Stimulated activated CD4-positive, alpha-beta T cell treated with anti-CD3 and anti-CD28 coated beads, Interleukin-15, amount 100 ng/mL, for 48 hours (primary cell): Measurements from ENCODE around the gene AGPAT2.
"Not testable (repeated sequence)": the region's sequence is repeated elsewhere in the genome, so short reads cannot be mapped to it uniquely, and the experiment has no call there.

ENCODE experiments used
- DNase-seq, 2 donors: peaks; one replicate each; pipeline ENCODE4 v3.0.0-alpha.2; 2020; ENCODE audit warnings: low read depth in 2 of 2

The AGPAT2 gene

DNA sequence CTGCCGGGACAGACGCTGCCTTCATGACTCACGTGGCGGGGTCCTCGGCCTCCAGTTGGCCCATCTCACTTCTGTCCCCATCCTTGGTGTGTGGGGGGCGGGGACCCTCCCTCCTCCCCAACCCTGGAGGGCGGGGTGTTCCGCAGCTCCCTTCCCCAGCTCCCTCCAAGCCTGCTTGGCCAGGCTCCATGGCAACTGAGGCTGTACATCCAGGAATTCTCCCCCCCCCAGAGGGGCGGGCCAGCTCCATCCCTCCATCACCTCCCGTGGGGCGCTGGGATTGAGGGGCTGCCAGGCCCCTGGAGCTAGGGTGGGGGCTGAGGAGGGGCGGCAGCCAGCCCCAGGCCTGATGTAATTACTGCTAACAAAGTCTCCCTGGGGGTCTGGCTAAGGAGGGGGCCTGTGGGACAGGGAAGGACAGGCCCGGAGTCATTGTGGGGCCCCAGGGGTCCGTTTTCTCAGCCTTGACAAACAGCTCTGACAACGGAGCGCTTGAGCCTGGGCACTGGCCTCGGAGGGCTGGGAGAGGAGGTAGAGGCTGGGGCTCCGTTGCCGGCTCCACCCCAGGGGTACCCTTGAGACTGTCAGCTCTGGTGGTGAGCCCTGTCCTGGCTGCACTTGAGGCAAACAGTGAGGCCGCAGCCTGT lies 33.1 kb upstream of the AGPAT2 start:
- no peak for DNase-seq

DNA sequence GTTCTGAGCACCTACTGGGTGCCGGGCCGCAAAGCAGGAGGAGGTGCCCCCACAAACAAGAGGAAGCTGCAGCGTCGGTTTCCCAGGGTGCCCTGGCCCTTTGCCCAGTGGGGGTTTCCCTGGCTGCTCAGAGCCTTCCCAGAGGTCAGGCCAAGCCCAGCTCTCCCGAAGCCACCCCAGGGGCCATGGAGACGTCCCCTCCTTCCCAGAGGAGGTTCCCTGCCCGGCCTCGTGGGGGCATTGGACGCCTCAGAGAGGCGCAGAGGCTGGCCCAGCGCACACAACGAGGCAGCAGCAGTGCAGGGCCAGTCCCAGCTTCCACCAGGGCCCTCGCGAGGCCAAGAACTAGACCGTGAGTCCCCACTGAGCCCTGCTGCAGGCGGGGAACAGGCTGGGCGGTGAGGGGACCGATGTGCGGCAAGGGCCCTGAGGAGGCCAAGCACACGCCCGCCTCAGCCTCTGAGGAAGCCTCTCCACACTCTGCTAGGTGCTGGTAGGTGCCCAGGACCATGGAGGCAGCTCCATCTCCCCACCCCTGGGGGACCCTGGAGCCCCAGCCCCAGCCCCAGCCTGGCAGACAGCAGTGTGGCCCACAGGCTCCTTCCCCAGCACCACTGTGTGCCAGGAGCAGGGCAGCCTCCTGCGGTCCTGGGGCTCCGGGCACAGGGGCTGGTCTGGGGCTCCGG lies 32.1 kb upstream of the AGPAT2 start:
- DNase-seq, result no peak

DNA sequence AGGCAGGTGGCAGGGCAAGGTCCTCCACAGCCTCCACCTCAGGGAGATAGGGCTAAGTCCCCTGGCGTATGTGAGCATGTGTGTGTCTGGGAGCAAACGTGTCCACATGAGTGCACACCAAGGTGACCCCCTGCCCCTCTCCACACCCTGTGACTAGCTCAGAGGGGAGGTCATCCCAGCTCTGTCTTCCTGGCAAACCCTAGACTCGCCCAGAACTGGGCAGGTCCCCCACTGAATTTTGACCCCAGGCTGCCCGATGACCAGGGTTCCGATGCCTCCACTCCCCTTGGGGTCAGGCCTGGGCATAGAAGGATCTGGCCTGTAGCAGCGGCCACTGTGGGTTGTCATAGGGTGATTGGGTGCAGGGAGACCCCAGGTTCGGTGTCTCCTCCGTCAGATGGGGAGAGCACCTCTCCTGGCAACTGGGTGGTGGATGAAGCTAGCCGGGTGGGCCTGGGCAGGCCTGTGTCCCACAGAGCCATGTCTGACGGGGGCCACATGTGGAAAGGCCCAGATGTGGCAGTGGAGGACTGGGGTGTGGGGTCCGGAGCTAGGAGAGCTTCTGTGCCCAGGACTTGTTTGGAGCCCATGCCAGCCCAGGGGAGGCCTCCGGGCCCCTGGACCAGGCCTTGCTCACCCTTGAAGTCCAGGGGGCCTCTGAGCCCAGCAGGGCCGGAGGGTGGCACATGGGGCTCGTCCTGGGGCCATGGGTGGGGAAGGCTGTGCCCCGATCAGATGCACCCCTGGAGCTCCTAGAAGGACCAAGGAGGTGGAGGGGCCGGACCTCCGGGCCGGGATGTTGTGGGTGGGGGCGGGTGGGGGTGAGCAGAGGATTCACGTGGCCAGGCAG lies 31.3 kb upstream of the AGPAT2 start:
- DNase-seq, result no peak

DNA sequence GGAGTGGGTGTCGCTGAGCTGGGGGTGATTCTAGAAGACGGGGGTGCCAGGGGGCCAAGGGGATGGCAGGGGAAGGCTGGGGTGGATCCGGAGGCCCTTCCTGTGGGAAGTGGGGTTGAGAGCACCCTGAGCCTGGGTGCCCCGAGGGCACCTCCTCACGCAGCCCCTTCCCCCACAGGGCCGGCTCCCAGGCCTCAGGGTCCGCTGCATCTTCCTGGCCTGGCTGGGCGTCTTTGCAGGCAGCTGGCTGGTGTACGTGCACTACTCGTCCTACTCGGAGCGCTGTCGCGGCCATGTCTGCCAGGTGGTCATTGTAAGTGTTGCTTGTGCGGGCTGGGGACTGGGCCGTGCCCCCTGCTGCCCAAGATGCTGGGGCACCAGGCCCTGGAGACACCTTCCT lies 30.1 kb upstream of the AGPAT2 start:
- no peak for DNase-seq

DNA sequence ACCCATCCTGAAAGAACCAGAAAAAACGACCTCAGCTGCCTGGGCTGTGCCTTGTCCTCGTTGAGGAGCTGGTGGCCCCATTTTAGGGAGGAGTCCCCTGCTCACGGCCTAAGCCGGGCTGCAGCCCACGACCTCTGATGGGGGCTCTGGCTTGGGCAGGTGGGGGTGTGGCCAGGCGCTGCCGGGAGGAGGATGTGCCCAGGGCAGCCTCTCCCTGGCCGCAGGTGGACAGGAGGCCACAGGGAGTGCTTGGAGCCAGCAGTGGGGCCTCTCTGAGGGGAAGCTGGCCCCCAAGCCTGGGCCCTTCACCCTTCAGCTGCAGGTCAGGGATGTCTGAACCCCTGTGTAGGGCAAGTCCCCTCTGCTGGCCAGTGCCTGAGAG lies 27.6 kb upstream of the AGPAT2 start:
- DNase-seq, result no peak

DNA sequence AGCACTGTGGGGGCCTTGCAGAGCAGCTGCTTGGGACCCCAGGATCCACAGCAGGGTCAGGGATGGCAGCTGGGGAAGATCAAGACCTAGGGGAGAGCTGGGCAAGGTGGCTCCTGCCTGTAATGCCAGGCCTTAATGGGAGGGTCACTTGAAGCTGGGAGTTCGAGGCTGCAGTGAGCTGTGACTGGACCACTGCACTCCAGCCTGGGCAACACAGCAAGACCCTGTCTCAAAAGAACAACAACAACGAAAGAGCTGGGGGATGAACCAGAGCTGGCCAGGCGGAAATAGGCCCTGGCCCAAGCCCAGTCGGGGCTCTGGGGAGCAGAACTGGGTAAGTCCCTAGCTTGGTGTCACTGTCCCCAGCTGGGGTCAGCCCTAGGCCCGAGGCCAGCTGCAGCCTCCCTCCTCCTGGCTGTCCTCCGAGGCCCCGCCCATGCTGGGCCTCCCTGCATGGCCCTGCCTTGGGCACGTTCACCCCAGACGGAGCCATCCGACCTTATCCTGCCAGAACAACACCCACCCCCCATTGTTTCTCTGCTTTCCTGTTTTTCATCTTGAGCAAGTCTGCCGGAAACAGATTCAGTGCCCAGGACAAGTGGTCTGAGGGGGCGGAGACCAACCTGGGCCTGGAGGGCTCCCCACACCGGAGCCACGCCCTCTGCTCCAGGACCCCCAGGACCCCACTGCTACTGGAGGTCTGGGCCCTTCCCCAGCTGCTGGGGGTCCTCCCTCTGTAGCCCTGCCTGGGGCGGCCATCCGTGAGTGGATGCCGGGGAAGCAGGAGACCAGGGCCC lies 27.0 kb upstream of the AGPAT2 start:
- no peak for DNase-seq

DNA sequence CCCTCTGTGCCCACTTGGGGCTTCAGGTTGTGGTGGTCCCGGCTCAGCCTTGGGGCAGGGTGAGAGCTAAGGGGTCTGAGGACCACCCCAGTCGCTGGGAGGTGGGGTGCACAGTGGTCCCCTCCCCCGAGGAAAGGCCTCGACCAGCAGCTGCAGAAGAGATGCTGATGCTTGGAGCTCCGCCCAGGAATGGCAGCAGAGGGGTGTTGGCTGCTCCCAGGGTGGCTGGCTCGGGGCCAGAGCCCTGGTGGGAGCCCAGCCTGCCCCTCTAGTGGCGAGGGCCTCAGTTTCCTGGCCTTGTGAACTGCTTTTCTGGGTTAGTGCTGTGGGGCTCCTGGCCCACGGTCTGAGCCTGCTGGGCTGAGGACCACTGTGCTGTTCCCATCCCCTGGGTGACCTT lies 26.3 kb upstream of the AGPAT2 start:
- DNase-seq, result no peak

DNA sequence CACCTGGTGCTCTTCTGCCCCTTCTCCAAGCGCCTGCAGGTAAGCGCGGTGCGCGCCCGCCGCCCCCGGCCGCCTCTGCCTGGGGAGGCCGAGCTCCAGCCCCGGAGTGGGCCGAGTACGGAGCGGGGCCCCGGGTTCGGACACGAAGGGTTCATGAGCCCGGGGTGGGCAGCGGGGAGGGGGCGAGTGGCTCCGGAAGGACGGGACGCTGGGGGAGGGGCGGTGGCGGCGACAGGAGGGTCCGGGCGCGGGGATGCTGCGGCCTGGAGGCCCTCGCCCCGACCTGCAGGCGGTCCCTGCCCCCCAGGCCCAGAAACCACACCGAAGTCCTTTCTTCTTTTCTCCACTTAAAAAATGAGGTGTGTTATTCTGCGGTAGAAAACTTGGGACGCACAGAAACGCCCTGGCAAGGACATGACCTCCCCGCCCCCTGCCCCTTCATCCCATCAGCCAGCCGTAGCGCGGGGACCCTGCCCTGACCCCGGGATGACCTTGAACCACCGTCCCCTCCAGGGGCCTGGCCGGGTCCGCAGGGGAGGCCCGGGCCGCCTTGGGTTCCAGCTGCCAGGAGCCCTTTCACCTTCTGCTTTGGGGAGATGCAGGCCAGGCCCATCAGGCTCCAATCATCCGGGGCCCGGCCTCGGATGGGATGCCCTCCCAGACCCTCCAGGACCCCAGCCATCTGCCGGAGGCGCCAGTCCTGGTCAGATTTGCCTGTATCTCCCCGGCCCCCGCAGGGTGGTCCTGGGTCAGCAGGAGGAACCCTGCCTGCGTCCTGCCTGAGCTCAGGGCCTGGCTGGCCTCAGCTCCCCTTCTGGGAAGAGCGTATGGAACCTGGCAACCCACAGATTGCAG lies 25.7 kb upstream of the AGPAT2 start:
- no peak for DNase-seq

DNA sequence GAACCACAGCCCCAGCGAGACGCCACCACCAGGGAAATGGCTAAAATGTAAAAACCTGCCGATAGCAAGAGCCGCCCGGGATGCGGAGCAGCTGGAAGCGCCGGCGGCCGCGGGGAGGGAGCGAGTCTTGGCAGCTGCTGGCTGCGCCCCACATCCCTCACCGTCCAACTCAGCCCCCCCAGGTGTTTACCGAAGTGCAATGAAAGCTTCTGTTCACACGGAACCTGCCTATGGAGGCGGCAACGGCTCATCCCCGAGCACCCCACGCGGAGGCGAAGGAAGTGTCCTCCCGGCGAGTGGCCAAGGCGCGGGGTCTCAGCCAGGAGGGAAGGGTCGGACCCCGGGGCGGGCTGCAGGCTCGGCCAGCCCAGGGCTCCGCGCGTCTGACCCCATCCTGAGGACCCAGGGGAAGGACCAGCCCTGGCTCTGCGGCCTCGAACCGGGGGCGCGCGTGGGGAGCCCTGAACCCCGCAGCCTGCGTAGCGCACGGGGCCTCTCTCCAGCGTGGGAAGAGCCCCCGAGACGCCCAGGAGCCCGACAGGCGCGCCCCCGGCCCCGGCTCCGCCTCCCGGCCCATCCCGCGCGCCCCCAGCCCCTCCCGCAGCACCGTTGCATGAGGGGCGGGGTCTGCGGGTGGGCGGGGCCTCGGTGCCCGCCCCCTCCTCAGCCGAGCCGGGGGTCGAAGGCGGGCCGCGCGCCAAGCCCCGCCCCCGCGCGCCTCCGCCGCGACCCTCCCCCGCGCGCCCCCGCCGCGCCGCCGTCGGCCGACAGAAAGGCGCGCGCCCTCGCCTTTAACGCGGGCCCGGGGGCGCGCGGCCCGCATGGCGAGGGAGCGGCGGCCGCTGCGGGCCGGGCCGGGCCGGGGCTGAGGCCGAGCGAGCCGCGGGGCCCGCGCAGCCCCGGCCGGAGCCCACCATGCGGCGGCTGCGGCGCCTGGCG lies 24.8 kb upstream of the AGPAT2 start, which contains the start of gene DIPK1B:
Gene DIPK1B (plus strand): TSS at position 822 of the 939 bp plus-strand sequence. CDS start 94 bp downstream, at position 916.
- DNase-seq, result no peak

DNA sequence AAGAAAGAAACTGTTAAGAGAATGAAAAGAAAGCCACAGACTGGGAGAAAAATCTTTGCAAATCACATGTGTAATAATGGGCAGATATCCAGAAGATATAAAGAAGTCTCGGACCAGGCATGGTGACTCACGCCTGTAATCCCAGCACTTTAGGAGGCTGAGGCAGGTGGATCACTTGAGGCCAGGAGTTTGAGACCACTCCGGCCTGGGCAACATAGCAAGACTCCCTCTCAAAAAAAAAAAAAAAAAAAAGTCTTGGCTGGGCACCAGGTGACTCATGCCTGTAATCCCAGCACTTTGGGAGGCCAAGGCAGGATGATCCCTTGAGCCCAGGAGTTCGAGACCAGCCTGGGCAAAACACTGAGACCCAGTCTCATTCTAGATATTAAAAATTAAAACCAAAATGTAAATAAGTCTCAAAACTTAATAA lies 24.0 kb upstream of the AGPAT2 start:
- not testable (repeated sequence) for DNase-seq

DNA sequence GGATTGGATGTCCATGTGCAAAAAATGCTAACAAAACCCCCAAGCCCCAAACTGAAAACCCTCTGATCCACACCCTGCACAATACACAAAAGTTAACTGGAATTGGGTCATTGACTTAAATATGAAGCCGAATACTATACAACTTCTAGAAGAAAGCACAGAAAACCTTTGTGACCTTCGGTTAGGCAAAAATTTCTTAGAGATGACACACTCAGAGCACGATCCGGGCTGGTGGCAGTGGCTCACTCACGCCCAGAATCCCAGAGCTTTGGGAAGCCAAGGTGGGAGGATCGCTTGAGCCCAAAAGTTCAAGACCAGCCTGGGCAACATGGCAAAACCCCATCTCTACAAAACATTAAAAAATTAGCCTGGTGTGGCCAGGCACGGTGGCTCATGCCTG lies 23.3 kb upstream of the AGPAT2 start:
- no peak for DNase-seq

DNA sequence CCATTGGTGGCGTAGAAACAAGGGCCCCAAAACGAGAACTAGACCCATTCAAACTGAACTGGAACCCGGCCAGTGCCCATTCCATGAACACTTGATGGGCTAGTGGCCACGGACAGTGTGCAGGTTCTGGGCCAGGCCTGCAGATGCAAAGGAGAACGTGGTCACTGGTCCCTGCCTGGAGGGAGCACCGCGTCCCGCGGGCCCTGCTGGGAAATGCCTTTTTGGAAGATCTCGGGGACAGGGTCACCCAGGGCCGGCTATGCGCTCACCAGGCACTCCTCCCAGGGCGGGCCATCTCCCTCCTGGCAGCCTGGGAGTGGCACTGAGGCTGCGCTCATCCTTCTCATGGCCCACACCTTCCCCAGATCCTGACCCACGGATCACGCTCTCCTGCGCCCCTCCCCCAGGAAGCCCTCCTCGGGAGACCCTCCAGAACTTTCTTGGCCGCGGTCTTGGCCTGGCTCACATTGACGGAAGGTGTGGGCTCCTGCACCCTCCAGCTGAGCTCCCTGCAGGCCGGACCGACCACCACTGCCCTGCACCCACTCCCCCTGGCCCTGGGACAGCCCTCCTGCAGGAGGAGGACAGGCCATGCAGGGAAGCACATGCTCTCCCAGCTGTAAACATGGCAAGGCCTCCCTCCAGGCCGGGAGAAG lies 22.3 kb upstream of the AGPAT2 start:
- DNase-seq, result no peak

DNA sequence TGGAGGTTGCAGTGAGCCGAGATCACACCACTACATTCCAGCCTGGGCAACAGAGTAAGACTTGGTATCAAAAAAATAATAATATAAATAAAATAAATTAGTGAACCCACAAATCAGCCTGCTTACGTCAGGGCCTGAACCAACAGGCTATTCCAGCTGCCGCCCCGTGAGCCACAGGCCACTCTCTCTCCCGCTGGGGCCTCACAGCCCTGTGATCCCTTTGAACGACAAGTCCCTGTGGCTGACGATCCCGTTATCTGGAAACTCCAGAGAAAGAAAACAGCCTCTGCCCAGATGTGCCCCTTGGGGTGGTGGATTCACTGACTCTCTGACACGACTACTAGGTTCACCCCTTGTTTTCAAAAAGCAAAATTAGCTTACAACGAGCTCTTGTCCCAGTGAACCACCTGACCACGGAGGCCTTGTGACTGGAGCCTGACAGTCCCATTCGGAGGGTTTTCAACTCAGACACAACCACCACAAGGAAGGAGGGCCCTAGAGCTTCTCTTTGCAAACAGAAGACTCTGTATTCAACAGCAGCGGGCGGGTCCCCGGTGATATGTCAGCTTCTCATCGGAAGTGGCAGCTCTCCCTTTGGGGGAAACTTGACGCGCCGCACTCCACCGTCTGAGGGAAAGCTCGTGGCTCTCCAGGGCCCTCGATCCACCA lies 20.7 kb upstream of the AGPAT2 start:
- no peak for DNase-seq

DNA sequence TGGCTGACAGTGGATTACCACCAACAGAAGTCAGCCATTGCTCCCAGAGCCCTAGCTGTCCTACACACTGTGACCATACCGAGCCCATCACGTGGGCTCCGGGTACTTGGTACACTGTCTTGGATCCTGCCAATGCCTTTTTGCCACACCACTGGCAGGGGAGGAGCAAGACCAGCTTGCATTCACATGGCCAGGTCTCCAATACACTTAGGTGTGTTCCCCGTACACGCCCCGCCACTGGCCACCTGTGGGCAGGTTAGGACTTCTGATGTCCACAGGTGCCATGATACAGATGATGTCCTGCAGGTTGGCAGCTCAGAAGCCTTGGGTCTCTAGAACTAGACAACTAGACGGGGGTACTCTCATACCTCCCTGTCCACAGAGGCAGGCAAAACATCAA lies 19.8 kb upstream of the AGPAT2 start:
- no peak for DNase-seq

DNA sequence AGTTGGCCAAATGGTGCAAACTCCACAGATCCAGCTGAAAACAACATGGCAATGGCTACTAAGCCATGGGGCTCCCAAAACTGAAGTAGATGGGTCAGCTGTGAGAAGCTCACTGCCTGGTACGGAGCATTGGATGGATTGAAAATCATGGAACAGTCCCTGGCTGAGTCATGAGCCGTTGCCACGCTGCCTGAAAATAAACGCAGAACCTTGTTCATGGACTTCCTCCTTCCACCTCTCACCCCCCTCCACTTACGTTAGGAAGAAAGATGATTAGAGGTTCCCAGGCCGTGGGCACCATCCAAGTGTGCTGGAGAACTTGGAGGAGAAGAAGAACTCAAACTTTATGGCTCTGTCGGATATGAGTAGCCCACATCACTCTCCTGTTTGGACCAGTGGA lies 18.3 kb upstream of the AGPAT2 start:
- no peak for DNase-seq

DNA sequence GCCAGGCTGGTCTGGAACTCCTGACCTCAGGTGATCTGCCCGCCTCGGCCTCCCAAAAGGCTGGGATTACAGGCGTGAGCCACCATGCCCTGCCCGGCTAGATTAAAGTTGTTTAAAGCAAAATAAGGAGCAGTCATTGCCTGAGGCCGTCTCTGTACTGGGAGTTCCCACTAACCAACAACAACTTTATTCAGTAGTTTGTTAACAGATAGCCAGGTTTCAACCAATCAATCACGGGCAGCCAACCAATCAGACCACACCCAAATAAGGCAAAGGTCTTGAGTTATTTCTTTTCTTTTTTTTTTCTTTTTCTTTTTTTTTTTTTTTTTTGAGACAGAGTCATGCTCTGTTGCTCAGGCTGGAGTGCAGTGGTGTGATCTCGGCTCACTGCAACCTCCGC lies 17.5 kb upstream of the AGPAT2 start:
- not testable (repeated sequence) for DNase-seq

DNA sequence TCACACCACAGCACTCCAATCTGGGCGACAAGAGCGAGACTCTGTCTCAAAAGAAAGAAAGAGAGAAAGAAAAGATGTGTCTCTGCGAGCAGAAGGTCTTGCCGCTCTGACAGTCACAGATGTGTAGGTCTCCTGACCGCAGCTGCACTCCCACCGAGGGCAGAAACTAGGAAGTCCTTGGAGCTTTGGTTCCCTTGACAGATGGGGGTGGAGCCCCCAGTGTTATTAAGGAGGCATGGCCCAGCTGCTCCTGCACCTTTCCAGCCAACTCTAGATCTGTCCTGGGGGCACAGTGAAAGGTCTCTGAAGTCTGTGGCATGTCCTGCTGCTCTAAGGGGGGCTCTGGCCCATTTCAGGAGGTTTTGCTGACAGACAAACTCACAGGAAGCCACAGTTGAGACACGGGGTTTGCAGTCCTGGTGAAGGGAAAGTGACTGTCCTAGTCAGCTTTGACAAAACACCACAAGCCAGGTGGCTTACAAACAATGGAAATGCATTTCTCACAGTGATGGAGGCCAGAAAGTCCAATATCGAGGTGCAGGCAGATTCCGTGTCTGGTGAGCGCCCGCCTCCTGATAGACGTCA lies 16.1 kb upstream of the AGPAT2 start:
- DNase-seq, result no peak

DNA sequence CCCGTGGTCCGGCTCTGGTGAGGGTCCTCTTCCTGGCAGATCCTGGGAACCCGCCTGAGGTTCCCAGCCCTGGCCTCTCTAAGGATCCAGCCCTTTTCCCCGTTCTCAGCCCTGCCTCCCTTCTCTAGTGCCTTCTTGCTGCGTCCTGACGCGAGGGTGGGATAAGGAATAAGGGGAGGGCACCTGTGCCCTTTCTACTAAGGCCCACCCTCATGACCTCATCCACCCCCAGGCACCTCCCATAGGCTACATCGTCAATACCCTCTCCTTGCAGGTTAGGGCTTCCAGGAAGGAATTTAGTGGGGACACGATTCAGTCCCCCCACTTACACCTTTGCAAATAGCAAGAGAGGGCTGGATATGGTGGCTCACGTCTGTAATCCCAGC lies 14.4 kb upstream of the AGPAT2 start:
- DNase-seq, result no peak
